GM06990 (cell line): ENCODE results near the gene GNAQ.

Source experiments
- DNase-seq: peaks from one replicate; pipeline ENCODE4 v3.0.0-alpha.2; 2011; ENCODE audit not compliant: insufficient read length; ENCODE audit errors: extremely low read depth
- H3K27me3 ChIP-seq: replicated peaks from 2 replicates; pipeline ENCODE4 v1.6.0; 2011; ENCODE audit warnings: low read length; ENCODE audit not compliant: control insufficient read depth, insufficient read depth
- H3K36me3 ChIP-seq: 2 replicates; pipeline ENCODE4 v1.5.1; 2011; ENCODE audit warnings: low read length; ENCODE audit not compliant: control insufficient read depth, insufficient read depth
- H3K4me3 ChIP-seq: replicated peaks from 2 replicates; pipeline ENCODE4 v1.5.1; 2011; ENCODE audit warnings: low read depth, mild to moderate bottlenecking, control low read depth, low read length
- CTCF ChIP-seq: IDR thresholded peaks from 2 replicates; pipeline ENCODE4 v1.5.1; 2011; ENCODE audit warnings: low read length, control low read depth, mild to moderate bottlenecking, inconsistent platforms; ENCODE audit not compliant: insufficient read depth, poor library complexity, severe bottlenecking

GNAQ gene

GRCh38 chr9:78038620-78039300 is 7.1 kb upstream of the GNAQ start:
- Histone ChIP-seq H3K36me3 (no peaks in the 10 kb centered on the region), H3K27me3 (no peaks in the 10 kb centered on the region; the same call in 1 of the 2 replicates), H3K4me3 (no peak overlapping the region)
- TF ChIP-seq CTCF: no peak
- DNase-seq: no peak

- DNase-seq: peak; percentile 34
- TF ChIP-seq CTCF: peak; percentile 81
- no peaks in the 10 kb centered on the region; the same call in none of the 2 replicates for H3K27me3 ChIP-seq
- H3K4me3 ChIP-seq: no peak overlapping the region
- H3K36me3 ChIP-seq: no peaks in the 10 kb centered on the region
These were observed 3.9 kb upstream of the GNAQ start for GRCh38 chr9:78035383-78035993.

- Histone ChIP-seq H3K27me3 (no peaks in the 10 kb centered on the region; the same call in none of the 2 replicates), H3K36me3 (no peaks in the 10 kb centered on the region), H3K4me3 (no peak overlapping the region)
- no peak for DNase-seq
- no peak for TF ChIP-seq CTCF
These were observed 2.3 kb upstream of the GNAQ start for GRCh38 chr9:78033870-78034269.

GRCh38 chr9:78032730-78033457 is 1.3 kb upstream of the GNAQ start:
- Histone ChIP-seq H3K36me3 (no peaks in the 10 kb centered on the region), H3K4me3 (no peak overlapping the region), H3K27me3 (no peaks in the 10 kb centered on the region; the same call in none of the 2 replicates)
- DNase-seq: no peak
- no peak for TF ChIP-seq CTCF

- peak; percentile 68 for DNase-seq
- no peaks in the 10 kb centered on the region; the same call in none of the 2 replicates for H3K27me3 ChIP-seq
- peak overlapping the region; percentile 48 for H3K4me3 ChIP-seq
- H3K36me3 ChIP-seq: no peaks in the 10 kb centered on the region
- no peak for TF ChIP-seq CTCF
These were observed 500 bp upstream of the GNAQ start for GRCh38 chr9:78031893-78032729.
